GM12878 (cell line): ENCODE results near the gene MDFIC. TPM values are rescaled to one million over a fixed set of nuclear protein-coding genes. Genes with fewer than 3 reads are reported as not detected.

Experiments used
- ATAC-seq: fragments of 200-7000 bp; cut with Tn5 transposase; 3 replicates; pipeline ENCODE4 v1.9.1; 2020; ENCODE audit warnings: mild to moderate bottlenecking, moderate library complexity
- BruUV-seq: library from RNA; stranded (reverse); fragments of 400-500 nt; replicated peaks from 2 replicates; lab custom pipeline; 2021; lab: Mats Ljungman, UMichigan
- CTCF ChIA-PET: fragments of 300-600 bp; sonication (Branson Sonifier 250); formaldehyde crosslinking; extraction: SDS; loops from one replicate; lab custom pipeline; 2021; ENCODE audit warnings: inconsistent platforms; lab: Yijun Ruan, JAX
- POLR2A ChIA-PET: fragments of 350-600 bp; formaldehyde crosslinking; extraction: SDS; loops from one replicate; lab custom pipeline; 2021; ENCODE audit warnings: inconsistent platforms; lab: Charles Lee
- RAD21 ChIA-PET: fragments of 300-600 bp; sonication (Branson Sonifier 250); formaldehyde crosslinking; loops from one replicate; lab custom pipeline; 2023; ENCODE audit warnings: antibody characterized with exemption; ENCODE audit not compliant: unreplicated experiment; lab: Charles Lee
- SMC1A ChIA-PET: fragments of 300-600 bp; sonication (Branson Sonifier 250); formaldehyde crosslinking; loops from one replicate; lab custom pipeline; 2023; ENCODE audit not compliant: unreplicated experiment, uncharacterized antibody; lab: Charles Lee
- DNase-seq: peaks from one replicate; pipeline ENCODE4 v3.0.0-alpha.2; 2011; ENCODE audit warnings: low read depth, low spot score
- FAIRE-seq: peaks from 3 replicates; lab custom pipeline; 2011; peaks lifted over from hg19 to GRCh38; lab: Jason Lieb, UNC
- H2AFZ ChIP-seq: 2 replicates; pipeline ENCODE4 v1.6.0; 2011; ENCODE audit warnings: low read depth, low read length, control low read depth; ENCODE audit not compliant: control insufficient read depth
- H3K27ac ChIP-seq: 2 replicates; pipeline ENCODE4 v1.5.1; 2011; ENCODE audit warnings: control low read depth; ENCODE audit not compliant: control insufficient read depth, insufficient read depth
- H3K27me3 ChIP-seq, 2 experiments: replicated peaks in 1 of 2; 2 replicates each; pipeline versions ENCODE4 v1.6.0 to v1.6.1; 2011; ENCODE audit warnings: low read length in 1 of 2; ENCODE audit not compliant: control insufficient read depth in 2 of 2, insufficient read depth in 2 of 2
- H3K36me3 ChIP-seq, 2 experiments: 2 replicates each; pipeline ENCODE4 v1.5.1; 2011; ENCODE audit warnings: low read length in 1 of 2; ENCODE audit not compliant: control insufficient read depth in 2 of 2, insufficient read depth in 2 of 2
- H3K4me1 ChIP-seq: 2 replicates; pipeline ENCODE4 v1.6.1; 2011; ENCODE audit warnings: mild to moderate bottlenecking, low read length, moderate library complexity, mixed read lengths; ENCODE audit not compliant: control insufficient read depth, insufficient read depth
- H3K4me2 ChIP-seq: 2 replicates; pipeline ENCODE4 v1.6.0; 2011; ENCODE audit warnings: control low read depth; ENCODE audit not compliant: control insufficient read depth, insufficient read depth
- H3K4me3 ChIP-seq: fragments of 200-600 bp; sonication (generic); 2 replicates; pipeline ENCODE4 v1.5.1; 2016
- H3K79me2 ChIP-seq: 2 replicates; pipeline ENCODE4 v1.6.0; 2011; ENCODE audit warnings: low read length; ENCODE audit not compliant: control insufficient read depth, insufficient read depth
- H3K9ac ChIP-seq: 2 replicates; pipeline ENCODE4 v1.8.0; 2011; ENCODE audit warnings: low read length, control low read depth, mixed read lengths; ENCODE audit not compliant: control insufficient read depth, insufficient read depth
- H3K9me3 ChIP-seq: replicated peaks from 3 replicates; pipeline ENCODE4 v1.5.1; 2011; ENCODE audit warnings: mild to moderate bottlenecking, low read length; ENCODE audit not compliant: control insufficient read depth, insufficient read depth
- H4K20me1 ChIP-seq: 2 replicates; pipeline ENCODE4 v1.6.0; 2011; ENCODE audit not compliant: control insufficient read depth, insufficient read depth
- BCL11A ChIP-seq: IDR thresholded peaks from 2 replicates; pipeline ENCODE4 v1.6.1; 2011; ENCODE audit warnings: low read depth, low read length
- CHD4 ChIP-seq: fragments of 200-600 bp; sonication (generic); IDR thresholded peaks from 2 replicates; pipeline ENCODE4 v1.6.1; 2016; ENCODE audit warnings: mild to moderate bottlenecking
- E4F1 ChIP-seq: fragments of 450-650 bp; IDR thresholded peaks from 2 replicates; pipeline ENCODE4 v1.6.1; 2018; ENCODE audit warnings: borderline replicate concordance, mild to moderate bottlenecking; ENCODE audit not compliant: partially characterized antibody
- FOXM1 ChIP-seq: IDR thresholded peaks from 2 replicates; pipeline ENCODE4 v1.6.1; 2012; ENCODE audit warnings: low read depth, mild to moderate bottlenecking, inconsistent platforms, low read length, moderate library complexity
- NRF1 ChIP-seq: conservative IDR thresholded peaks from 2 replicates; pipeline ENCODE4 v1.6.1; 2011; ENCODE audit warnings: mild to moderate bottlenecking, low read depth, low read length, improper control_type of control experiment
- PAX5 ChIP-seq: IDR thresholded peaks from 2 replicates; pipeline ENCODE4 v1.6.1; 2011; ENCODE audit warnings: low read depth, low read length, borderline replicate concordance
- SMAD1 ChIP-seq: fragments of 450-650 bp; IDR thresholded peaks from 2 replicates; pipeline ENCODE4 v1.6.1; 2018; ENCODE audit warnings: mild to moderate bottlenecking, low read depth; ENCODE audit not compliant: partially characterized antibody
- ZNF207 ChIP-seq: fragments of 450-650 bp; IDR thresholded peaks from 2 replicates; pipeline ENCODE4 v1.6.1; 2014; ENCODE audit warnings: antibody characterized with exemption, mild to moderate bottlenecking, borderline replicate concordance
- ZNF384 ChIP-seq: IDR thresholded peaks from 2 replicates; pipeline ENCODE4 v1.6.1; 2012; ENCODE audit warnings: low read depth, mild to moderate bottlenecking, low read length, improper control_type of control experiment, borderline replicate concordance
- WGBS: methylation state at CpG from one replicate; pipeline ENCODE4 v1.1.6; 2016; ENCODE audit warnings: low lambda C conversion rate; ENCODE audit not compliant: insufficient replicate concordance, insufficient coverage; ENCODE audit errors: missing lambda C conversion rate; 5-methylcytosine and 5-hydroxymethylcytosine counted together
- in situ Hi-C: fragments of 300-500 bp; cut with MboI; formaldehyde crosslinking; loops from 9 replicates; pipeline ENCODE4 v1.14.3; 2018; ENCODE audit warnings: mixed read lengths
- intact Hi-C: fragments of 100-400 bp; cut with micrococcal nuclease; formaldehyde crosslinking; loops from one replicate; pipeline ENCODE4 v1.14.2; 2022; ENCODE audit not compliant: unreplicated experiment
- polyA plus RNA-seq, 11 experiments: library from polyadenylated mRNA; depleted of rRNA in 4 of 11; unstranded in 6 of 11; stranded (reverse) in 5 of 11; fragments of >200 nt; fragmentation: Nextera tagmentation in 4 of 11; fragmentation: Illumina TruSeq in 1 of 11; extraction: Ambion mirVana in 4 of 11; extraction: Trizol in 1 of 11; gene quantifications; 1 replicate in 1 of 11; 2 replicates in 10 of 11; pipeline versions ENCODE4 v1.2.1 to v1.2.3, GENCODE V29; 2011 to 2016; ENCODE audit warnings: inconsistent platforms in 2 of 11, missing spikeins in 2 of 11, low read depth in 1 of 11
- total RNA-seq, 4 experiments: library from RNA; depleted of rRNA in 3 of 4; stranded (reverse); fragments of >200 nt in 3 of 4; fragmentation: Illumina TruSeq in 1 of 4; extraction: Trizol in 1 of 4; gene quantifications; 2 replicates each; pipeline versions ENCODE4 v1.2.1 to v1.2.3, GENCODE V29; 2013 to 2021
- TF ChIP-seq, protein P1 (sequence below): IDR thresholded peaks from 2 replicates; pipeline ENCODE4 v1.6.1; 2012; ENCODE audit warnings: improper control_type of control experiment, low read depth, low read length; ENCODE audit not compliant: insufficient replicate concordance

MDFIC gene
- total and polyA plus RNA-seq, 10 of the 15 experiments (the other 5 are each of a cell fraction or from before 2014, with no cell fraction given) = 7.3 to 58.4 (median 40.0) TPM

DNA sequence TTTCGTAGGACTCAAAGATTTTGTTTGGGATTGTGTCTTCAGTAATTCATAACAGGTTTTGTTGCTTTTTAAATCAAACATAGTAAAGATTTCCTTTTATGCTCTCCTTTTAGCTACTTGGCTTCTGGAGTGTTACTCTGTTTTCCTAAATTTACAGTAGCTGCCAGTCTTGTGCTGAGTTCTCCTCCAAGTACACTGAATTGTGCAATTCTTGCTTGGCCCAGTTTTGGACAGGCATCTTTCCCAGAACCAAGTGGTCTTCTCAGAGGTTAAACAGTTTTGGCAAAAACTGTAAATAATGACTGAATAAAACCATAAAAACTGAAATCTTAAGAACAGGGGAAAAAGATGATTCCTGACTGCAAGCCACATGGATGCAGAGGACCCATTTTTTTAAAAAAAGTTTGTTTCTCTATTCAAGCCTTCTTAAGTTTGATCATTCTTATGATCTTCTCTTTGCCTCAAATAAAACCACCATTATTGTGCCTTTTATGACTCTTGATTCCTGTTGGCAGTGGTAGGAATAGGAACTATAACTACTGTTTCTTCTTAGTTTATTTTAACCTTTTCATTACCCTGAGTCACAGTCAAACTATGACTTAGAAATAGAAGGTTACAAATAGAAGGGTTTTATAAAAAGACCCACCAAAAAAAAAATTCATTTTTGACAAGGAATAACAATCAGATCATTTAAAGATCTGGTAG is 88.0 kb downstream of the MDFIC start:
- H3K9me3 ChIP-seq = no peaks in the 10 kb centered on the region
- no peaks in the 10 kb centered on the region for H3K27me3 ChIP-seq
- H4K20me1 ChIP-seq = no peaks in the 10 kb centered on the region
- in situ Hi-C loops (no loop called here), intact Hi-C loops (loop anchor here (5.0 kb wide), 1 partner anchor 143 kb away; no protein-coding TSS in a partner anchor)
- no peak for TF ChIP-seq ZNF207
- TF ChIP-seq, protein P1, sequence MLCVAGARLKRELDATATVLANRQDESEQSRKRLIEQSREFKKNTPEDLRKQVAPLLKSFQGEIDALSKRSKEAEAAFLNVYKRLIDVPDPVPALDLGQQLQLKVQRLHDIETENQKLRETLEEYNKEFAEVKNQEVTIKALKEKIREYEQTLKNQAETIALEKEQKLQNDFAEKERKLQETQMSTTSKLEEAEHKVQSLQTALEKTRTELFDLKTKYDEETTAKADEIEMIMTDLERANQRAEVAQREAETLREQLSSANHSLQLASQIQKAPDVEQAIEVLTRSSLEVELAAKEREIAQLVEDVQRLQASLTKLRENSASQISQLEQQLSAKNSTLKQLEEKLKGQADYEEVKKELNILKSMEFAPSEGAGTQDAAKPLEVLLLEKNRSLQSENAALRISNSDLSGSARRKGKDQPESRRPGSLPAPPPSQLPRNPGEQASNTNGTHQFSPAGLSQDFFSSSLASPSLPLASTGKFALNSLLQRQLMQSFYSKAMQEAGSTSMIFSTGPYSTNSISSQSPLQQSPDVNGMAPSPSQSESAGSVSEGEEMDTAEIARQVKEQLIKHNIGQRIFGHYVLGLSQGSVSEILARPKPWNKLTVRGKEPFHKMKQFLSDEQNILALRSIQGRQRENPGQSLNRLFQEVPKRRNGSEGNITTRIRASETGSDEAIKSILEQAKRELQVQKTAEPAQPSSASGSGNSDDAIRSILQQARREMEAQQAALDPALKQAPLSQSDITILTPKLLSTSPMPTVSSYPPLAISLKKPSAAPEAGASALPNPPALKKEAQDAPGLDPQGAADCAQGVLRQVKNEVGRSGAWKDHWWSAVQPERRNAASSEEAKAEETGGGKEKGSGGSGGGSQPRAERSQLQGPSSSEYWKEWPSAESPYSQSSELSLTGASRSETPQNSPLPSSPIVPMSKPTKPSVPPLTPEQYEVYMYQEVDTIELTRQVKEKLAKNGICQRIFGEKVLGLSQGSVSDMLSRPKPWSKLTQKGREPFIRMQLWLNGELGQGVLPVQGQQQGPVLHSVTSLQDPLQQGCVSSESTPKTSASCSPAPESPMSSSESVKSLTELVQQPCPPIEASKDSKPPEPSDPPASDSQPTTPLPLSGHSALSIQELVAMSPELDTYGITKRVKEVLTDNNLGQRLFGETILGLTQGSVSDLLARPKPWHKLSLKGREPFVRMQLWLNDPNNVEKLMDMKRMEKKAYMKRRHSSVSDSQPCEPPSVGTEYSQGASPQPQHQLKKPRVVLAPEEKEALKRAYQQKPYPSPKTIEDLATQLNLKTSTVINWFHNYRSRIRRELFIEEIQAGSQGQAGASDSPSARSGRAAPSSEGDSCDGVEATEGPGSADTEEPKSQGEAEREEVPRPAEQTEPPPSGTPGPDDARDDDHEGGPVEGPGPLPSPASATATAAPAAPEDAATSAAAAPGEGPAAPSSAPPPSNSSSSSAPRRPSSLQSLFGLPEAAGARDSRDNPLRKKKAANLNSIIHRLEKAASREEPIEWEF = no peak
- no peak for TF ChIP-seq SMAD1
- no peak for TF ChIP-seq BCL11A
- no peak for TF ChIP-seq ZNF384
- no peak for TF ChIP-seq E4F1
- no peak for TF ChIP-seq NRF1
- TF ChIP-seq PAX5 = no peak
- no peak for TF ChIP-seq CHD4
- no peak for TF ChIP-seq FOXM1
- SMC1A ChIA-PET = interaction anchor here (1.0 to 2.9 kb wide), 13 partner anchors 11 to 145 kb away, joined by 3 to 13 read pairs (median 5); no protein-coding TSS in a partner anchor
- H3K36me3 ChIP-seq = peaks cover 0 to 4% of the 10 kb centered on the region in 2 experiments; a peak in 2 of 4 replicates
- ATAC-seq (no peak), DNase-seq (no peak), FAIRE-seq (no peak)
- no peak overlapping the region; the same call in 1 of the 2 replicates for H3K4me2 ChIP-seq
- RAD21 ChIA-PET = interaction anchor here (0.9 to 1.4 kb wide), 2 partner anchors 24 to 144 kb away, joined by 3 to 7 read pairs; no protein-coding TSS in a partner anchor
- H3K79me2 ChIP-seq = peaks cover 2% of the 10 kb centered on the region
- H2AFZ ChIP-seq = no peak overlapping the region
- CTCF ChIA-PET = interaction anchor here (0.6 to 2.6 kb wide), 5 partner anchors 13 to 145 kb away, joined by 3 to 12 read pairs (median 3); no protein-coding TSS in a partner anchor
- no peak overlapping the region for H3K9ac ChIP-seq
- H3K4me1 ChIP-seq = peaks cover 21% of the 10 kb centered on the region
- no peak overlapping the region for H3K4me3 ChIP-seq
- BruUV-seq = no TSS peak
- POLR2A ChIA-PET = no interaction called here
- peak overlapping the region; percentile 37; the same call in 1 of the 2 replicates for H3K27ac ChIP-seq
- WGBS = 97% methylated on average over 1 of the region's 1 CpG
